Stimulated activated CD8-positive, alpha-beta memory T cell treated with anti-CD3 and anti-CD28 coated beads, Interleukin-15, amount 100 ng/mL, for 4 hours (primary cell): ENCODE results near the gene PGBD1.

Experiments used
- DNase-seq, 2 donors: peaks; one replicate each; pipeline ENCODE4 v3.0.0-alpha.2; 2020; ENCODE audit warnings: low read depth in 2 of 2

PGBD1 gene

GRCh38 chr6:28281288-28282064, at the start of gene PGBD1:
Gene PGBD1 (plus strand): TSS chr6:28281572. CDS start chr6:28283814, 2,242 bp downstream.
- peak; percentile 13 to 15 for DNase-seq

- no peak for DNase-seq
Observed at GRCh38 chr6:28232785-28233184, 48.6 kb upstream of the PGBD1 start.

- no peak for DNase-seq
Observed at GRCh38 chr6:28235912-28236452, 45.4 kb upstream of the PGBD1 start.

- DNase-seq: no peak
Observed at GRCh38 chr6:28239636-28240035, 41.7 kb upstream of the PGBD1 start.

- no peak for DNase-seq
Observed at GRCh38 chr6:28240471-28240870, 40.9 kb upstream of the PGBD1 start.

- DNase-seq: no peak
Observed at GRCh38 chr6:28243946-28244345, 37.4 kb upstream of the PGBD1 start.

- DNase-seq: no peak
Observed at GRCh38 chr6:28245206-28245941, 36.0 kb upstream of the PGBD1 start.

- DNase-seq: no peak
Observed at GRCh38 chr6:28248916-28249315, 32.5 kb upstream of the PGBD1 start.

- DNase-seq: no peak
Observed at GRCh38 chr6:28250747-28251146, 30.6 kb upstream of the PGBD1 start.

- no peak for DNase-seq
Observed at GRCh38 chr6:28251661-28252008, 29.7 kb upstream of the PGBD1 start.

GRCh38 chr6:28252009-28252975, 29.1 kb upstream of the PGBD1 start, which contains the start of gene ZKSCAN4:
Gene ZKSCAN4 (minus strand): TSS chr6:28252269. CDS start chr6:28251980, 289 bp downstream.
- DNase-seq: peak; percentile 42 to 62

GRCh38 chr6:28254121-28254519, 27.3 kb upstream of the PGBD1 start:
- DNase-seq: no peak

GRCh38 chr6:28257042-28257441, 24.3 kb upstream of the PGBD1 start:
- no peak for DNase-seq

- DNase-seq: peak; percentile 46 to 51
Observed at GRCh38 chr6:28258877-28259777, 22.2 kb upstream of the PGBD1 start, which contains the start of gene NKAPL. Gene NKAPL (plus strand): TSS chr6:28259297. CDS start chr6:28259372, 75 bp downstream.

GRCh38 chr6:28263922-28264321, 17.4 kb upstream of the PGBD1 start:
- no peak for DNase-seq

- DNase-seq: no peak
Observed at GRCh38 chr6:28264834-28265401, 16.5 kb upstream of the PGBD1 start.

- no peak for DNase-seq
Observed at GRCh38 chr6:28266563-28266961, 14.8 kb upstream of the PGBD1 start.

GRCh38 chr6:28266962-28267694, 14.2 kb upstream of the PGBD1 start, which contains the start of gene ZSCAN26:
Gene ZSCAN26 (plus strand): TSS chr6:28267143. CDS start chr6:28271920, 4,777 bp downstream.
- peak; percentile 67 to 75 for DNase-seq

- no peak for DNase-seq
Observed at GRCh38 chr6:28267695-28268059, 13.7 kb upstream of the PGBD1 start.
